ENCODE measurements around the gene SECTM1. TPM values are rescaled to one million over a fixed set of nuclear protein-coding genes. Genes with fewer than 3 reads are reported as not detected.
"Not testable (repeated sequence)": the region's sequence is repeated elsewhere in the genome, so short reads cannot be mapped to it uniquely, and the experiment has no call there.

Gene SECTM1
- total and polyA plus RNA-seq, 8 donors: 0.74 to 7.4 (median 1.6) TPM

DNA sequence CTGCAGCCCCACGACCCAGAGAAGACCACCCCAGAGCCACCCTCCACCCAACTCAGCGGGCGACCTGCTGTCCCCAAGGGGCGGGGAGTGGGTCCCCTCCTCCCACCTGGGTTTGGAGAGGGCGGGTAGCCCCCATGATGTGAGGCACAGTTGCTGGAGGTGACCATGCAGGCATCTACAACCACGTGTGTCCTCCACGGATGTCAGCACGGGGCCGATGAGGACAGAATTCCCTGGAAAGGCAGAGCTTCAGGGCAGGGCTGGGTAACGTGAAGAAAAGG, 45.1 kb upstream of the SECTM1 start:
- no peaks in the 10 kb centered on the region for H3K36me3 ChIP-seq
- no peaks in the 10 kb centered on the region for H3K9me3 ChIP-seq
- WGBS, 2 donors: 50 to 56% methylated on average over 10 of the region's 10 CpGs
- intact Hi-C loops (cut with DNase I): no loop called here
- no peak for FAIRE-seq
- no peak overlapping the region for H3K27ac ChIP-seq
- TF ChIP-seq, protein P1, sequence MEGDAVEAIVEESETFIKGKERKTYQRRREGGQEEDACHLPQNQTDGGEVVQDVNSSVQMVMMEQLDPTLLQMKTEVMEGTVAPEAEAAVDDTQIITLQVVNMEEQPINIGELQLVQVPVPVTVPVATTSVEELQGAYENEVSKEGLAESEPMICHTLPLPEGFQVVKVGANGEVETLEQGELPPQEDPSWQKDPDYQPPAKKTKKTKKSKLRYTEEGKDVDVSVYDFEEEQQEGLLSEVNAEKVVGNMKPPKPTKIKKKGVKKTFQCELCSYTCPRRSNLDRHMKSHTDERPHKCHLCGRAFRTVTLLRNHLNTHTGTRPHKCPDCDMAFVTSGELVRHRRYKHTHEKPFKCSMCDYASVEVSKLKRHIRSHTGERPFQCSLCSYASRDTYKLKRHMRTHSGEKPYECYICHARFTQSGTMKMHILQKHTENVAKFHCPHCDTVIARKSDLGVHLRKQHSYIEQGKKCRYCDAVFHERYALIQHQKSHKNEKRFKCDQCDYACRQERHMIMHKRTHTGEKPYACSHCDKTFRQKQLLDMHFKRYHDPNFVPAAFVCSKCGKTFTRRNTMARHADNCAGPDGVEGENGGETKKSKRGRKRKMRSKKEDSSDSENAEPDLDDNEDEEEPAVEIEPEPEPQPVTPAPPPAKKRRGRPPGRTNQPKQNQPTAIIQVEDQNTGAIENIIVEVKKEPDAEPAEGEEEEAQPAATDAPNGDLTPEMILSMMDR (IDR thresholded peaks at IDR 0.05): no peak
- H3K4me3 ChIP-seq: no peak overlapping the region
- H3K27me3 ChIP-seq: peaks cover 0 to 12% (median 0%) of the 10 kb centered on the region in 4 donors
- peaks cover 0 to 2% (median 2%) of the 10 kb centered on the region in 3 donors for H3K4me1 ChIP-seq
- no peak for ATAC-seq
- DNase-seq: peak in 1 of 6 donors; percentile 53

DNA sequence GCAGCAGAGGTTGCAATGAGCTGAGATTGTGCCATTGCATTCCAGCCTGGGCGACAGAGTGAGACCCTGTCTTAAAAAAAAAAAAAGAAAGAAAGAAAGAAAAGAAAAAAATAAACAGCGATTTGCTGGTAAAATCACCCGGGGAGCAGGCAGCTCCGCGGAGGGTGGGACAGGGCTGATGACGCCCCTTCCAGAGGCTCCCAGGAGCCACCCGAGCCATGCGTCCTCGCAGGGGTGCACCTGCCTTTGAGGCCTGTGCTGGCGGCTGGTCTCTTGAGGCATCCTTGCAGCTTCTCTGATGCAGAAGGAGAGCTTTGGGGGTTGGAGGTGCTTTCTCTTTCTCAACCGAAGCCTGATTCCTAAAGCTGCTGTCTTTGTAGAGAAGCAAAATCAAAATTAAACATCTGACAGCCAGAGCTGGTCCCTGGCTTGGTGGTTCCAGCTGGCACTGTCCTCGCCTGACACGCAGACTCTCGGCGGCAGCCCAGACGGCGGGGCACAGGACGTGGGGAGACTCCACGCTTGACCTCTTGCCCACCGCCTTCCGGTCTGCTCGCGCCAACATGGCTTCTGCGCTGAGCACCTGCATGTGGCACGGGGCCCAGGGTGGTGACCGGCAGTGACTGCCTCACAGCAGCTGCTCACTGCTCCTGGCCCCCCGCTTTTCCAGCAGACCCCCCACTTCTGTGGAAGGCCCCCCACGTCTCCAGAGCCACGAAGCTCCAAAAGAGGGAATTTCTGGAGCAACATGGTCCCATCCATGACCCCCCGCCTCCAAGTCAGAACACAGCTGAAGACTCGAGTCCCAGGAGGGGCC, 44.6 kb upstream of the SECTM1 start:
- FAIRE-seq: no peak
- Histone ChIP-seq H3K4me3 (no peak overlapping the region), H3K9me3 (no peaks in the 10 kb centered on the region), H3K4me1 (no peaks in the 10 kb centered on the region), H3K27me3 (peaks cover 0 to 12% (median 0%) of the 10 kb centered on the region in 4 donors), H3K36me3 (no peaks in the 10 kb centered on the region), H3K27ac (no peak overlapping the region)
- 69 to 80% methylated on average over 31 of the region's 31 CpGs for WGBS, 2 donors
- intact Hi-C loops (cut with DNase I): no loop called here
- peak in 1 of 6 donors; percentile 60 for DNase-seq
- ATAC-seq: no peak
- TF ChIP-seq, protein P1 (IDR thresholded peaks at IDR 0.05): no peak

DNA sequence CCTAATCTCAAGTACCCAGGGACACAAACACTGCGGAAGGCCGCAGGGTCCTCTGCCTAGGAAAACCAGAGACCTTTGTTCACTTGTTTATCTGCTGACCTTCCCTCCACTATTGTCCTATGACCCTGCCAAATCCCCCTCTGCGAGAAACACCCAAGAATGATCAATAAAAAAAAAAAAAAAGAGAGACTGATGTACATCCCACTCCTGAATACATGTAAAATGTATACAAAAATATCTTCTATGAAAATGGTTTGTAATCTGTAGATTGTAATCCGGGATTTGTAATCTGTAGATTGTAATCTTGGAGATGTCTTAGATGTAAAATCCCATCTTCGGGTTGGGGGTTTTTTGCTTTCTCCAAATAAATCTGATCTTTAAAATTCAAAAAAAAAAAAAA, 43.7 kb upstream of the SECTM1 start:
- intact Hi-C loops (cut with DNase I); H3K4me1 ChIP-seq; H3K4me3 ChIP-seq; H3K36me3 ChIP-seq; H3K27ac ChIP-seq; H3K9me3 ChIP-seq; FAIRE-seq; ATAC-seq; DNase-seq: not testable (repeated sequence)
- 55 to 59% methylated on average over 2 to 3 of the region's 5 CpGs for WGBS, 2 donors
- H3K27me3 ChIP-seq: peaks cover 0 to 12% (median 0%) of the 10 kb centered on the region in 4 donors

DNA sequence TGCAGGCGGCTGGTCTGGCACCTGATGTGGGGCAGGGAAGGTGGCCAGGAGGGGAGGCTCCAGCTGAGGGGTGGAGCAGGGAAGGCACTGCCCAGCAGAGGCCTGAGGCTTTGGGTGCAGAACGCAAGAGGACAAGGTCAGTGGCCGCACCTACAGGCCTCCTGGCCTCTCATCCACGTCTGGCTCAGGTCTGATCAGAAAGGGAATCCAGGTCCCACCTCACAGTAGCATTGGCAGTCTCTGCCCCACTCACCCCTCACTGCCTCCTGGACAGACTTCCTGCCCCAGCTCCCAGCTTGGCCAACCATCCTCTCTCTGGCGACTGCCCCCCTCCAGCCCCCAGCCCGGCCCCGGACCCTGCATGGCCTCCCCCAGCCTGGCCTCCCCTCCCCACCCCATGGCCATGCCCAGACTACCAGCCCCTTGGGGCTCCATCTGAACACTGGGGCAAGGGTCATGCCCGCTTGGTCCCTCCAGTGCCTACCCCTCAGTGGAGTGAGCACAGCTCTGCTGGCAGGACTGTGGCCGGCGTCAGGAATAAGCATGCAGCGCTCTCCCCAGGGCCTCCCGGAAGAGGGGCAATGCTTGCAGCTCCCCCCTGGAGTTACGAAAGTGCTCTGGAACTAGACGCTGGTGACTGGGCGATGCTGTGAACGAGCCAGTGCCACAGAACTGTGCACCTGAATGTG, 42.6 kb upstream of the SECTM1 start:
- H3K27ac ChIP-seq: no peak overlapping the region
- DNase-seq: peak in 1 of 6 donors; percentile 64
- peaks cover 0 to 4% (median 3%) of the 10 kb centered on the region in 3 donors for H3K4me1 ChIP-seq
- no peak for ATAC-seq
- TF ChIP-seq, protein P1 (IDR thresholded peaks at IDR 0.05): no peak
- WGBS, 2 donors: 69 to 80% methylated on average over 16 of the region's 16 CpGs
- no peaks in the 10 kb centered on the region for H3K9me3 ChIP-seq
- no peak overlapping the region for H3K4me3 ChIP-seq
- no peaks in the 10 kb centered on the region for H3K36me3 ChIP-seq
- no peak for FAIRE-seq
- intact Hi-C loops (cut with DNase I): no loop called here
- peaks cover 0 to 14% (median 0%) of the 10 kb centered on the region in 4 donors for H3K27me3 ChIP-seq

DNA sequence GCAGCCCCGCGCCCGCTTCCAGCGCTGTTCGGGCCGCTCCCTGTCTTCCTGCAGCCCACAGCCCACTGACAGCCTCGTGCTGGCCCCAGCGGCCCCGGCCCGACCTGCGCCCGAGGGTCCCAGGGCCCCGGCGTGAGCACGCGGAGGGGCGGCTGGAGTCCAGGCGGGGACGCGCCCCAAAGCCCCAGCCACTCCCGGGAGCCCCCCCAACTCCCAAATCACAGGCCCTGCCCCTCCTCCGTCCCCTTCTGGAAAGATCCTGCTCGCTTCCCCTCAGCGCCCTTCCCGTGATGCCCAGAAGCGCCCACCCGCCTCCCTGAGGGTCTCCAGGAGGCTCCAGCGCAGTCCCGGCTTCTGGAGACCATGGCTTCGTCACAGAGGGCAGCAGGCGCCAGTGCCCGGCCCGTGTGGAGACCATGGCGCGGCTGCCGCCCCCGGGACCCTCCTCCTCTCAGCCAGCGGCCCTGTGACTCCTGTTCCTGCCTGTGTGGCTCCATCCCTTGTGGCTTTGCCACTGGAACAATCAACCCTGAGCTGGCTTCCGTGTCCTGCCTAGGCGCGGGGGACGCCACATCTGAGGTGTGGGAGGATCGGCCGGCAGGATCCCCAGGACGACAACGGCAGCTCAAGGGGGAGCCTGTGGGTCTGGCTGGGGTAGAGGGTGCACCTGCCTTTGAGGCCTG, 41.9 kb upstream of the SECTM1 start:
- WGBS, 2 donors: 65 to 71% methylated on average over 42 to 46 of the region's 46 CpGs
- TF ChIP-seq, protein P1 (IDR thresholded peaks at IDR 0.05): no peak
- ATAC-seq (no peak), FAIRE-seq (no peak), DNase-seq (peak in 1 of 6 donors; percentile 67)
- no peak overlapping the region for H3K27ac ChIP-seq
- H3K4me1 ChIP-seq: peaks cover 0 to 10% (median 7%) of the 10 kb centered on the region in 3 donors
- H3K27me3 ChIP-seq: peaks cover 0 to 18% (median 0%) of the 10 kb centered on the region in 4 donors
- H3K36me3 ChIP-seq: no peaks in the 10 kb centered on the region
- no peaks in the 10 kb centered on the region for H3K9me3 ChIP-seq
- H3K4me3 ChIP-seq: no peak overlapping the region
- intact Hi-C loops (cut with DNase I): no loop called here

All from pancreas (tissue), 10 donors.